ENCODE measurements around the gene ZNHIT2.

Gene ZNHIT2

GRCh38 chr11:65118097-65118837, 766 bp upstream of the ZNHIT2 start:
- H3K4me3 ChIP-seq, result no peak overlapping the region
- peaks cover 56 to 81% (median 67%) of the 10 kb centered on the region in 10 experiments for H3K4me1 ChIP-seq
- H3K36me3 ChIP-seq, result peaks cover 34 to 57% (median 49%) of the 10 kb centered on the region in 11 experiments
- no peak for TF ChIP-seq Cebpa-rat (IDR thresholded peaks at IDR 0.05)
- peaks cover 0 to 65% (median 38%) of the 10 kb centered on the region in 11 experiments; a peak in 16 of 22 replicates for H4K20me1 ChIP-seq
- peak overlapping the region in 4 of 11 experiments; percentile 16 to 95 (median 60); a peak in 4 of 22 replicates for H3K4me2 ChIP-seq
- no peaks in the 10 kb centered on the region for H3K9me3 ChIP-seq (replicated peaks in 1 of 11)
- no peak overlapping the region; a peak in 1 of 22 replicates for H3K27ac ChIP-seq
- no peaks in the 10 kb centered on the region for H3K27me3 ChIP-seq
- peak overlapping the region in 10 of 11 experiments; percentile 43 to 99 (median 94); a peak in 16 of 22 replicates for H3K9ac ChIP-seq

GRCh38 chr11:65116370-65117205, 913 bp downstream of the ZNHIT2 start:
- Histone ChIP-seq H3K4me2 (peak overlapping the region; percentile 91 to 100 (median 98)), H4K20me1 (peaks cover 0 to 73% (median 43%) of the 10 kb centered on the region in 11 experiments; a peak in 17 of 22 replicates), H3K4me3 (peak overlapping the region; percentile 73 to 94 (median 87)), H3K27ac (peak overlapping the region; percentile 74 to 90 (median 87)), H3K9ac (peak overlapping the region; percentile 87 to 92 (median 90)), H3K27me3 (no peaks in the 10 kb centered on the region), H3K36me3 (peaks cover 34 to 57% (median 49%) of the 10 kb centered on the region in 11 experiments), H3K4me1 (peaks cover 54 to 88% (median 73%) of the 10 kb centered on the region in 10 experiments), H3K9me3 (replicated peaks in 1 of 11) (no peaks in the 10 kb centered on the region)
- no peak for TF ChIP-seq Cebpa-rat (IDR thresholded peaks at IDR 0.05)

- Histone ChIP-seq H3K9ac (peak overlapping the region in 10 of 11 experiments; percentile 87 to 92 (median 90); a peak in 16 of 22 replicates), H3K27ac (no peak overlapping the region), H3K9me3 (replicated peaks in 1 of 11) (no peaks in the 10 kb centered on the region), H3K4me3 (peak overlapping the region in 4 of 10 experiments; percentile 82 to 88 (median 86); a peak in 4 of 20 replicates), H4K20me1 (peaks cover 0 to 72% (median 51%) of the 10 kb centered on the region in 11 experiments; a peak in 20 of 22 replicates), H3K36me3 (peaks cover 27 to 48% (median 41%) of the 10 kb centered on the region in 11 experiments), H3K4me2 (peak overlapping the region; percentile 91 to 100 (median 98); a peak in 21 of 22 replicates), H3K27me3 (no peaks in the 10 kb centered on the region), H3K4me1 (peaks cover 57 to 91% (median 76%) of the 10 kb centered on the region in 10 experiments)
- TF ChIP-seq Cebpa-rat (IDR thresholded peaks at IDR 0.05), result no peak
Observed at GRCh38 chr11:65115361-65116082, 2.0 kb downstream of the ZNHIT2 start.

GRCh38 chr11:65114538-65115171, 2.8 kb downstream of the ZNHIT2 start:
- Histone ChIP-seq H3K4me1 (peaks cover 50 to 90% (median 73%) of the 10 kb centered on the region in 10 experiments), H4K20me1 (peaks cover 0 to 71% (median 51%) of the 10 kb centered on the region in 11 experiments; a peak in 20 of 22 replicates), H3K4me2 (0 out of 22 replicates have a peak overlapping the region, but pooled peaks of 2 of the 11 experiments have one; percentile 97 to 100), H3K27me3 (no peaks in the 10 kb centered on the region), H3K9ac (peak overlapping the region in 3 of 11 experiments; percentile 22 to 82 (median 78); a peak in 1 of 22 replicates), H3K9me3 (replicated peaks in 1 of 11) (no peaks in the 10 kb centered on the region), H3K36me3 (peaks cover 21 to 43% (median 37%) of the 10 kb centered on the region in 11 experiments), H3K27ac (no peak overlapping the region), H3K4me3 (no peak overlapping the region)
- no peak for TF ChIP-seq Cebpa-rat (IDR thresholded peaks at IDR 0.05)

- peaks cover 0 to 68% (median 47%) of the 10 kb centered on the region in 11 experiments; a peak in 20 of 22 replicates for H4K20me1 ChIP-seq
- peaks cover 21 to 42% (median 37%) of the 10 kb centered on the region in 11 experiments for H3K36me3 ChIP-seq
- no peak overlapping the region for H3K27ac ChIP-seq
- H3K27me3 ChIP-seq, result no peaks in the 10 kb centered on the region
- peak overlapping the region; percentile 95 to 100 (median 99) for H3K4me2 ChIP-seq
- H3K4me3 ChIP-seq, result peak overlapping the region in 1 of 10 experiments; percentile 70; a peak in 1 of 20 replicates
- H3K9me3 ChIP-seq (replicated peaks in 1 of 11), result no peaks in the 10 kb centered on the region
- no peak for TF ChIP-seq Cebpa-rat (IDR thresholded peaks at IDR 0.05)
- H3K4me1 ChIP-seq, result peaks cover 46 to 82% (median 66%) of the 10 kb centered on the region in 10 experiments
- peak overlapping the region in 6 of 11 experiments; percentile 75 to 82 (median 78); a peak in 6 of 22 replicates for H3K9ac ChIP-seq
Observed at GRCh38 chr11:65113839-65114238, 3.7 kb downstream of the ZNHIT2 start.

- peaks cover 45 to 77% (median 65%) of the 10 kb centered on the region in 10 experiments for H3K4me1 ChIP-seq
- peaks cover 0 to 66% (median 42%) of the 10 kb centered on the region in 11 experiments; a peak in 20 of 22 replicates for H4K20me1 ChIP-seq
- peaks cover 21 to 42% (median 37%) of the 10 kb centered on the region in 11 experiments for H3K36me3 ChIP-seq
- no peaks in the 10 kb centered on the region for H3K9me3 ChIP-seq (replicated peaks in 1 of 11)
- TF ChIP-seq Cebpa-rat (IDR thresholded peaks at IDR 0.05), result no peak
- peak overlapping the region; percentile 95 to 100 (median 99) for H3K4me2 ChIP-seq
- H3K27ac ChIP-seq, result peak overlapping the region in 8 of 11 experiments; percentile 40 to 69 (median 60); a peak in 14 of 22 replicates
- peak overlapping the region; percentile 57 to 76 (median 66); a peak in 18 of 20 replicates for H3K4me3 ChIP-seq
- H3K27me3 ChIP-seq, result no peaks in the 10 kb centered on the region
- H3K9ac ChIP-seq, result peak overlapping the region; percentile 62 to 86 (median 76)
Observed at GRCh38 chr11:65113361-65113756, 4.1 kb downstream of the ZNHIT2 start.

- H3K4me1 ChIP-seq, result peaks cover 41 to 72% (median 62%) of the 10 kb centered on the region in 10 experiments
- TF ChIP-seq Cebpa-rat (IDR thresholded peaks at IDR 0.05), result no peak
- peaks cover 22 to 43% (median 37%) of the 10 kb centered on the region in 11 experiments; a peak in 21 of 22 replicates for H3K36me3 ChIP-seq
- no peaks in the 10 kb centered on the region for H3K27me3 ChIP-seq
- H3K4me2 ChIP-seq, result peak overlapping the region; percentile 95 to 100 (median 99)
- H3K27ac ChIP-seq, result peak overlapping the region; percentile 24 to 69 (median 55); a peak in 20 of 22 replicates
- H3K4me3 ChIP-seq, result peak overlapping the region; percentile 57 to 76 (median 66)
- peaks cover 0 to 68% (median 38%) of the 10 kb centered on the region in 11 experiments; a peak in 19 of 22 replicates for H4K20me1 ChIP-seq
- H3K9me3 ChIP-seq (replicated peaks in 1 of 11), result no peaks in the 10 kb centered on the region
- H3K9ac ChIP-seq, result peak overlapping the region; percentile 62 to 86 (median 76)
Observed at GRCh38 chr11:65112546-65113360, 4.7 kb downstream of the ZNHIT2 start.

Data from BLaER1 treated with 17β-estradiol and CSF1 and Interleukin-3, amounts not matched to agents 10 nM and 100 nM (cell line).